Karpas-422 (cell line): ENCODE measurements around the gene SOX15. TPM values are rescaled to one million over a fixed set of nuclear protein-coding genes. Genes with fewer than 3 reads are reported as not detected.

ENCODE experiments used
- DNase-seq: peaks from one replicate; pipeline ENCODE4 v3.0.0-alpha.2; 2015
- H2AFZ ChIP-seq: fragments of 200-600 bp; sonication (generic); 2 replicates; pipeline ENCODE4 v1.6.1; 2014; ENCODE audit warnings: antibody characterized with exemption, low read length, mixed read lengths
- H3K27ac ChIP-seq: fragments of 200-600 bp; sonication (generic); 2 replicates; pipeline ENCODE4 v1.5.1; 2014; ENCODE audit warnings: mild to moderate bottlenecking, low read length, moderate library complexity
- H3K27me3 ChIP-seq: fragments of 200-600 bp; sonication (generic); 2 replicates; pipeline ENCODE4 v1.6.1; 2014; ENCODE audit warnings: low read length, mixed read lengths
- H3K36me3 ChIP-seq: fragments of 200-600 bp; sonication (generic); 2 replicates; pipeline ENCODE4 v1.6.1; 2014; ENCODE audit warnings: low read length, mixed read lengths; ENCODE audit not compliant: insufficient read depth
- H3K4me1 ChIP-seq: fragments of 200-600 bp; sonication (generic); 2 replicates; pipeline ENCODE4 v1.6.1; 2014; ENCODE audit warnings: mild to moderate bottlenecking, low read length, mixed read lengths
- H3K4me2 ChIP-seq: fragments of 200-600 bp; sonication (generic); 2 replicates; pipeline ENCODE4 v1.6.1; 2014; ENCODE audit warnings: low read length, low read depth, mild to moderate bottlenecking; ENCODE audit not compliant: poor library complexity, severe bottlenecking
- H3K4me3 ChIP-seq: fragments of 200-600 bp; sonication (generic); 2 replicates; pipeline ENCODE4 v1.5.1; 2014; ENCODE audit warnings: mild to moderate bottlenecking, antibody characterized with exemption, low read length, mixed read lengths
- H3K79me2 ChIP-seq: fragments of 200-600 bp; sonication (generic); 2 replicates; pipeline ENCODE4 v1.6.1; 2014; ENCODE audit warnings: mild to moderate bottlenecking, low read length, mixed read lengths
- H3K9ac ChIP-seq: fragments of 200-600 bp; sonication (generic); 2 replicates; pipeline ENCODE4 v1.6.0; 2014; ENCODE audit warnings: low read length
- H3K9me2 ChIP-seq: fragments of 200-600 bp; sonication (generic), shearing (Covaris generic); replicated peaks from 2 replicates; pipeline ENCODE4 v1.6.0; 2014; ENCODE audit warnings: mild to moderate bottlenecking, low read length, moderate library complexity; ENCODE audit not compliant: insufficient read depth
- H3K9me3 ChIP-seq: fragments of 300-700, 200-600 bp; sonication (generic); 2 replicates; pipeline ENCODE4 v1.6.1; 2014; ENCODE audit warnings: low read length, mixed read lengths
- H4K20me1 ChIP-seq: fragments of 200-600 bp; sonication (generic); 2 replicates; pipeline ENCODE4 v1.6.1; 2014; ENCODE audit warnings: mild to moderate bottlenecking, antibody characterized with exemption, low read length, low read depth; ENCODE audit not compliant: insufficient read depth
- total RNA-seq: library from RNA; depleted of rRNA; stranded (reverse); fragments of >200 nt; shearing (Covaris generic); gene quantifications from 2 replicates; pipeline ENCODE4 v1.2.3, GENCODE V29; 2014; ENCODE audit warnings: low replicate concordance

The SOX15 gene
- total RNA-seq, 1 experiment from 2014 or later: 1.6 TPM

DNA sequence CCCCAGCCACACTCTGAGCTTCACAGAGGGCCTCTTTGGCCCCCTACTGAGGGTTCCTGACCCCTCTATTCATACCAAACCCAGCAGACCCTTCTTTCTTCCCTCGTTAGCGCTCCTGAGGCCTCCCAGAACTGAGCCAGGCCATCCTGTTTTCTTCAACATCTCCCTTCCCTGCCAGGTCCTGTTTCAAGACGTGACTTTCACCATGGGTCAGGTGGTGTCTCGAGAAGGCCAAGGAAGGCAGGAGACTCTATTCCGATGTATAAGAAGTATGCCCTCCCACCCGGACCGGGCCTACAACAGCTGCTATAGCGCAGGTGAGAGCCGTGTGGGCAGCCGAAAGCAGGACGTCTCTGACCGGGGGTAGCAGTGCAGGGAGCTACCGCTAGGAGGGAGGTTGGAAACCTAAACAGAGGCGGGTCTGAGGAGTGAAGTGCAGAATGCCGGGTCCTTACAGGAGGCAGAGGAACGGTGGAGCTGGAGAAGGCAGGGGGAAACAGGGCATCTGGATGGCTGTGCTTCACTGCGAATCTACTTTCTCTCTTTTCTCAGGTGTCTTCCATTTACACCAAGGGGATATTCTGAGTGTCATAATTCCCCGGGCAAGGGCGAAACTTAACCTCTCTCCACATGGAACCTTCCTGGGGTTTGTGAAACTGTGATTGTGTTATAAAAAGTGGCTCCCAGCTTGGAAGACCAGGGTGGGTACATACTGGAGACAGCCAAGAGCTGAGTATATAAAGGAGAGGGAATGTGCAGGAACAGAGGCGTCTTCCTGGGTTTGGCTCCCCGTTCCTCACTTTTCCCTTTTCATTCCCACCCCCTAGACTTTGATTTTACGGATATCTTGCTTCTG, 29.5 kb downstream of the SOX15 start:
- peaks cover 43% of the 10 kb centered on the region for H3K79me2 ChIP-seq
- peak overlapping the region; percentile 86 for H3K4me3 ChIP-seq
- H3K4me2 ChIP-seq: peak overlapping the region; percentile 88
- peak; percentile 88 for DNase-seq
- no peak overlapping the region for H3K27ac ChIP-seq
- peaks cover 44% of the 10 kb centered on the region for H3K4me1 ChIP-seq
- H3K27me3 ChIP-seq: no peaks in the 10 kb centered on the region
- no peaks in the 10 kb centered on the region for H3K9me3 ChIP-seq
- H4K20me1 ChIP-seq: peaks cover 9% of the 10 kb centered on the region; the same call in 1 of the 2 replicates
- peak overlapping the region; percentile 87 for H3K9ac ChIP-seq
- peaks cover 19% of the 10 kb centered on the region for H3K36me3 ChIP-seq
- no peak overlapping the region for H2AFZ ChIP-seq
- no peaks in the 10 kb centered on the region for H3K9me2 ChIP-seq

GRCh38 chr17:7559320-7560171, 30.3 kb downstream of the SOX15 start:
- H3K4me2 ChIP-seq: peak overlapping the region; percentile 88
- peaks cover 11% of the 10 kb centered on the region for H3K36me3 ChIP-seq
- H3K79me2 ChIP-seq: peaks cover 35% of the 10 kb centered on the region
- no peaks in the 10 kb centered on the region for H3K27me3 ChIP-seq
- DNase-seq: no peak
- H2AFZ ChIP-seq: no peak overlapping the region
- peaks cover 44% of the 10 kb centered on the region for H3K4me1 ChIP-seq
- H3K27ac ChIP-seq: no peak overlapping the region
- H3K9me2 ChIP-seq: no peaks in the 10 kb centered on the region
- H4K20me1 ChIP-seq: peaks cover 3% of the 10 kb centered on the region; the same call in 1 of the 2 replicates
- H3K4me3 ChIP-seq: no peak overlapping the region
- H3K9me3 ChIP-seq: no peaks in the 10 kb centered on the region
- no peak overlapping the region for H3K9ac ChIP-seq

- Histone ChIP-seq H4K20me1 (peaks cover 3% of the 10 kb centered on the region; the same call in 1 of the 2 replicates), H2AFZ (no peak within 1 kb of the TSS), H3K9me3 (no peaks in the 10 kb centered on the region), H3K4me2 (peak within 1 kb of the TSS; percentile 28), H3K4me3 (no peak within 1 kb of the TSS), H3K79me2 (peaks cover 27% of the 10 kb centered on the region), H3K36me3 (peaks cover 5% of the 10 kb centered on the region; the same call in 1 of the 2 replicates), H3K9me2 (no peaks in the 10 kb centered on the region), H3K9ac (peak within 1 kb of the TSS; percentile 38), H3K4me1 (peaks cover 38% of the 10 kb centered on the region), H3K27me3 (no peaks in the 10 kb centered on the region), H3K27ac (no peak within 1 kb of the TSS)
- DNase-seq: no peak
Observed at GRCh38 chr17:7558544-7559319, 31.2 kb downstream of the SOX15 start, which contains the start of gene TNFSF13. Gene TNFSF13, plus strand, starts transcription at chr17:7558750. Its CDS starts 290 bp downstream, at chr17:7559040.

GRCh38 chr17:7557775-7558543, 31.9 kb downstream of the SOX15 start:
- H4K20me1 ChIP-seq: peaks cover 1% of the 10 kb centered on the region; the same call in 1 of the 2 replicates
- H3K27ac ChIP-seq: no peak overlapping the region
- no peaks in the 10 kb centered on the region for H3K36me3 ChIP-seq
- H3K9me2 ChIP-seq: no peaks in the 10 kb centered on the region
- H3K79me2 ChIP-seq: peaks cover 19% of the 10 kb centered on the region
- no peak overlapping the region for H2AFZ ChIP-seq
- no peaks in the 10 kb centered on the region for H3K9me3 ChIP-seq
- peak overlapping the region; percentile 38 for H3K9ac ChIP-seq
- H3K4me1 ChIP-seq: peaks cover 30% of the 10 kb centered on the region
- H3K4me2 ChIP-seq: peak overlapping the region; percentile 28
- no peak overlapping the region for H3K4me3 ChIP-seq
- H3K27me3 ChIP-seq: no peaks in the 10 kb centered on the region
- peak; percentile 50 for DNase-seq

GRCh38 chr17:7557147-7557764, 32.6 kb downstream of the SOX15 start:
- Histone ChIP-seq H3K9me2 (no peaks in the 10 kb centered on the region), H3K27ac (no peak overlapping the region), H3K4me3 (no peak overlapping the region), H3K79me2 (peaks cover 12% of the 10 kb centered on the region), H3K9ac (no peak overlapping the region), H3K27me3 (no peaks in the 10 kb centered on the region), H2AFZ (no peak overlapping the region), H4K20me1 (no peaks in the 10 kb centered on the region), H3K4me2 (no peak overlapping the region), H3K4me1 (peaks cover 26% of the 10 kb centered on the region), H3K36me3 (no peaks in the 10 kb centered on the region), H3K9me3 (no peaks in the 10 kb centered on the region)
- no peak for DNase-seq

GRCh38 chr17:7556627-7557026, 33.3 kb downstream of the SOX15 start:
- no peak overlapping the region for H3K4me3 ChIP-seq
- no peak for DNase-seq

DNA sequence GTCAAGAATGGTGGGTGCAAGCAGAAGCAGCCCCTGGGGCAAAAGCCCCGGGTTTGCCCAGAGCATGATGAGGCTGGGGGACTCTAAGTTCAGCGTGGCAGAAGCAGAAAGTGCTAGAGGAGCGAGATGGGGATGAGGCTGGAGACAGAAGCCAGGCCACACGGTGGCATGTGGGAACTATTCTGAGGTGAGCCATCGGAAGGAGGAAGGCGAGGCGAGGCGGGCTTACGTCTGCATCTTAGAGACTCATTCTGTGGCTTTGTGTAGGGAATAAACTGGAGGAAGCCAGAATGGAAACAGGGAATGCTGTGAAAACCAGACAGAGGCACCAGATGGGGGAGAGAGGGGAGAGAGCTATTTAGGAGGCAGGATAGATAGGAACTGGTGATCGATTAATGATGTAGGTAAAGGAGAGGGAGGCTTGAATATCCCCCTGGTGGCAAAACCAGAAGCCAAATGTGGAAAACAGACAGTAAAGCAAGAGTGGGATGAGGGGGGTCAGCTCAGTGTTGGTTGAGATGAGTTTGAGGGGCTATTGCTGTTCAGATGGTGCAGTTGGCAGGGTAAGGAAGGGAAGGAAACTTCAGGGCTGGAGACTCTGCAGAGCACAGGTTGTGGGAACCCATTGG, 34.5 kb downstream of the SOX15 start:
- no peaks in the 10 kb centered on the region for H3K36me3 ChIP-seq
- H3K4me3 ChIP-seq: no peak overlapping the region
- H3K9ac ChIP-seq: no peak overlapping the region
- no peaks in the 10 kb centered on the region for H3K27me3 ChIP-seq
- no peaks in the 10 kb centered on the region for H4K20me1 ChIP-seq
- H3K9me2 ChIP-seq: no peaks in the 10 kb centered on the region
- DNase-seq: no peak
- H3K4me2 ChIP-seq: no peak overlapping the region
- H2AFZ ChIP-seq: no peak overlapping the region
- H3K79me2 ChIP-seq: no peaks in the 10 kb centered on the region
- H3K4me1 ChIP-seq: peaks cover 18% of the 10 kb centered on the region
- H3K27ac ChIP-seq: no peak overlapping the region
- H3K9me3 ChIP-seq: no peaks in the 10 kb centered on the region

More at GRCh38 chr17:7556627-7557026, 33.3 kb downstream of the SOX15 start:
- H3K9me3 ChIP-seq: no peaks in the 10 kb centered on the region
- no peaks in the 10 kb centered on the region for H4K20me1 ChIP-seq
- no peaks in the 10 kb centered on the region for H3K36me3 ChIP-seq
- no peak overlapping the region for H3K9ac ChIP-seq
- no peaks in the 10 kb centered on the region for H3K9me2 ChIP-seq
- no peak overlapping the region for H3K27ac ChIP-seq
- no peak overlapping the region for H3K4me2 ChIP-seq
- no peaks in the 10 kb centered on the region for H3K27me3 ChIP-seq
- no peak overlapping the region for H2AFZ ChIP-seq
- H3K79me2 ChIP-seq: peaks cover 6% of the 10 kb centered on the region
- H3K4me1 ChIP-seq: peaks cover 26% of the 10 kb centered on the region
